Stimulated activated CD4-positive, alpha-beta T cell treated with anti-CD3 and anti-CD28 coated beads, Interleukin-12 subunit alpha, Interleukin-12 subunit beta, amount 100 ng/mL, for 48 hours (primary cell): ENCODE results near the gene SURF2.

Experiments
- DNase-seq, 3 donors: peaks; one replicate each; pipeline ENCODE4 v3.0.0-alpha.2; 2020; ENCODE audit warnings: low read depth in 2 of 3, low spot score in 1 of 3

SURF2 gene

GRCh38 chr9:133353548-133353947, 2.8 kb upstream of the SURF2 start:
- DNase-seq: no peak

- no peak for DNase-seq
Measured at GRCh38 chr9:133354766-133355165, 1.6 kb upstream of the SURF2 start.

- DNase-seq: no peak
Measured at GRCh38 chr9:133355881-133356357, 431 bp upstream of the SURF2 start.

DNA sequence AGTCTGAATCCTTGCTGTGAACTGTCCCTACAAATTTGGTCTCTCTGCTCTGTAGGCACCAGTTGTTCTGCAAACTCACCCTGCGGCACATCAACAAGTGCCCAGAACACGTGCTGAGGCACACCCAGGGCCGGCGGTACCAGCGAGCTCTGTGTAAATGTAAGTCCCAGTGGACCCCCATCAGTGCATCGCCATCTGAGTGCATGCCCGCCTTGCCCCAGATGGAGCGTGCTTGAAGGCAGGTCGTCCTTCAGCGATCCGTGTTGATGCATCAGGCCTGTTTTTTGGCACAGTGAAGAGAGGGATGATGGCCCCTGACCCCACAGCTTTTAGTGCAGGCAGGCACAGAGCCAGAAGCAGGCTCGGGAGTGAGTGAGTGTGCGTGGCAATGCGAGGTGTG, 1.3 kb downstream of the SURF2 start:
- no peak for DNase-seq

DNA sequence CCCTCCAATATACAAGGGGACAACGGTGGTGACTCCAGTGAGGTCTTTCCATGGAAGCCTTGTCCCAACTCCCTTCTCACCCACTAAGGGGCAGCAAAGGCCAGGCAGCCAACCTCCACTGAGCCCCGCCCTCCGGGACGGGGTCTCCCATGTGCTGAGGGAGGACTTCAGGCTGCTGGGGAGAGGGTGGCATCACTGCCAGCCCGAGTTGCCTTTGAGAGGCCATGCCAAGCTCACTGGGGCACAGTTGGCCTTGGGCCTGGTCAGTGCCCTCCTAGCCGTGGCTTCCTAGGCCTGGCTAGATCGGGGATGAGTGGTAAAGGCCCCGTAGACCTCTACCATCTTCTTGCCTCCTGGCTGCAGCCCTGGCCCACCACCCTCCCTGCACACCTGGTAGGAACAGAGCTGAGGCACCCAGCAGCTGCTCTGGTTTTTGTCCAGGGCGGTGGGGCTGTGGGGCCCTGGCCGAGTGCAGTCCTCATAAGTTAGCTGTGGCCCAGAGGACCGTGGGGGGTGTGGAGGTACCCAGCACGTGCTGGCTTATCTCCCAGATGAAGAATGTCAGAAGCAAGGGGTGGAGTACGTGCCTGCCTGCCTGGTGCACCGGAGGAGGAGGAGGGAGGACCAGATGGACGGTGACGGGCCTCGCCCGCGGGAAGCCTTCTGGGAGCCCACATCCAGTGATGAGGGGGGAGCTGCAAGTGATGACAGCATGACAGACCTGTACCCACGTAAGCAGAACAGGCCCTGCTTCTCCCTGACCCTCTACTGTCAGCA, 3.2 kb downstream of the SURF2 start:
- DNase-seq: no peak

DNA sequence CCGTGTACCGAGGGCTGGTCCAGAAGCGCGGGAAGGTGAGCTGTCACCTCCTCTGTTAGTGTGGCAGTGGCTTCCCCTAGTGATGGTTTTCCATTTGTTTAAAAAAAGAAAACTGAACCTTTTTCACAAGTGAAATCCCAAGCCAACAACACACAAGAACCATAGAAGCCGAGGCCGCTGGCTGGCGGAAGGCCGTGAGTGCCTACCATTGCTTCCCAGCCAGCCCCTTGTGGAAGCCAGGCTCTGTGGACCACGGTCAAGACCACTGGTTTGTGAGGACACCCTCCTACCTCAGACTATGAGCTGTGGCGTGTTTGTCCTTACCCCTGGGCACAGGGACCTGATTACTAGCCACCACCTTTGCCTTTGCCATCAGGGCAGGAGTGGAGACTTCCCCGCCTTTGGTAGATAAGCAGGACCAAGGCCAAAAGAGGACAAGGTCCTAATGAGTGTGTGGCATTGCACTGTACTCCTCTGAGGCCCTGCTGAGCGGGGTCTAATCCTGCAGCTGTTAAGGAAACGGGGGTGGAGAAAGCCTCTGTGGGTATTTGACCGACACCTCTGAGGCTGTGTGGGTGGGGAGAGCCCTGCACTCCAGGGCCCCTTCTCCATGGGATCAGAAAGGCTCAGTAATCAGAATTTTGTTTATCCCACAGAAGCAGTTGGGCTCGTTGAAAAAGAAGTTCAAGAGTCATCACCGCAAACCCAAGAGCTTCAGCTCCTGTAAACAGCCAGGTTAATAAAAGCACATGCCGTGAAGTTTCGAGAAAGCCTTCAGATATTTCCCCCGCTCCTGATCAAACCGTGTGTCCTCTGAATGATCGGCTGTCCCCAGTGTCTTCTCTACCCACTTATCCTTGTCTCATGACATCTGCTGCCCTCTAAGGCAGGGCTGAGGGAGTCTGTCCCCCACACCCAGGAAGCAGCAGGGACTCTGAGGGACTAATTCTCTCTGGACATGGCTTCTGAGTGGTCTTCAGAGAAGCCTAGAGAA, 4.3 kb downstream of the SURF2 start:
- no peak for DNase-seq

GRCh38 chr9:133361507-133362092, 5.2 kb downstream of the SURF2 start:
- no peak for DNase-seq

DNA sequence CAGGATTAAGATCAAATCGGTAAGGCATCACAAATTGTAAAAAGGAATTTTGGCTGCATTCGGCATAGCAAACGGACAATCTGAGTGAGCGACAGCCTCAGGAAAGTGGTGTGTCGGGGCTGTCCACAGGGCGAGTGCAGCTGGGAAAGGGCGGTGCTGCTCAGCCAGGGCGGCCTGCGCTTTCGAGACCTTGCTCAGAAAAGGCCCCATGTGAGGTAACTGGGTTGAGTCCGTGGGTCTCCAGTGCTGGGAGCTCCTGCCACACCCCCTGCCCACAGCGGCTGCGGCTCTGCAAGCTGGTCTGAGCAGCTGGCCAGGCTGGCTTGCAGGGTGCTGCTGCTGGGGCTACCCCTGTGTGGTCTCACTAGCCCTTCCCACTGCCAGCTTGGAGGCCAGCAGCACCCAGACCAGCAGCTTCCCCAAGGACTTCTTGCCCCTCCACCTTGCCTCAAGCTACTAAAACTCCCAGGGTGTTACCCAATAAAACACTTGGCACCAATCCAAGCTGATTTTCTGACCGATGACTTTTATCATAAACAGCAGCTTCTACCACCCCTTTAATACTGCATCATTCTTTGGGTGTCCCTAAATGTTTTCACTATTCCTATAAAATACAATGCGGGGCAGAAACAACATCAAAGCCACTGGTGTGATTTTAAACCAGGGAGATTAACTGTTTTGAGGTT, 6.2 kb downstream of the SURF2 start:
- no peak for DNase-seq

GRCh38 chr9:133366435-133366834, 10.1 kb downstream of the SURF2 start:
- no peak for DNase-seq

- no peak for DNase-seq
Measured at GRCh38 chr9:133367221-133367620, 10.9 kb downstream of the SURF2 start.

DNA sequence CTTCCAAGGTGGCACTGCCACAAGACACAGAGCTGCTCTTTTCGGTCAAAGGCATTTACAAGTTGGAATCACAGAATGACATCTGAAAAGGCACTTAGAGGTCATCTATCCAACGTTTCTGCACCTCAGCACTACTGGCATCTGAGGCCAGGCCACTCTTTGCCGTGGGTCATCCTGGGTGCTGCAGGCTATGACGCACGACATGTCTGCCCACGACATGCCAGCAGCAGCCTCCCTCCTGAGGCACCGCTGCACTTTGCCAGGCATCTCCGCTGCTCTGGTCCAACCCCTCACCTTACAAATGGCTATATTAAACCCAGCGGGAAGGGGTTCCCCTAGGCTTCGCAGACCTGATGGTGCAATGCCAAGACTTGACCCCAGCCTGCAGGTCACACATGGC, 11.4 kb downstream of the SURF2 start:
- DNase-seq: no peak

GRCh38 chr9:133368249-133368881, 12.0 kb downstream of the SURF2 start:
- DNase-seq: no peak

- DNase-seq: no peak
Measured at GRCh38 chr9:133369422-133369821, 13.1 kb downstream of the SURF2 start.

- no peak for DNase-seq
Measured at GRCh38 chr9:133369933-133370332, 13.6 kb downstream of the SURF2 start.

- DNase-seq: no peak
Measured at GRCh38 chr9:133370685-133371084, 14.3 kb downstream of the SURF2 start.

GRCh38 chr9:133371261-133371711, 14.9 kb downstream of the SURF2 start:
- DNase-seq: peak; percentile 73 to 83 (median 75)

DNA sequence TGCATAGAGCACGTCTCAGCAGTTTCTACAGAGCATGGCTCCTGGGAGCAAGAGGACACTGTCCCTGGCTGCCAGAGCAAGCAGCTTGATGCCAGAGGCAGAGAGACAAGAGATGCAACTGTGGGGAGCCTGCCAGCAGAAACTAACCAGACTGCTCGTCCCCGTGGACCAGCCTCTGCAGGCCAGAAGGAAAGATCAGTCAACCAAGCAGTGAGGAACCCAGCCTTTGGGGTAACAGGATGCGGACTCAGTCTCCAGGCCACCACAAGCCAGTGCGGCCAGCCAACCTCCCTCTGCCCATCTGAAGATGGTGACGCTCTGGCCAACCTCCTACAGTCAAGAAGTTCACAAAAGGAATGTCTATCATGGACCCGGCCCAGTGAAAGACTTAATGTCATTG, 15.8 kb downstream of the SURF2 start:
- no peak for DNase-seq

GRCh38 chr9:133374612-133375115, 18.3 kb downstream of the SURF2 start:
- no peak for DNase-seq

DNA sequence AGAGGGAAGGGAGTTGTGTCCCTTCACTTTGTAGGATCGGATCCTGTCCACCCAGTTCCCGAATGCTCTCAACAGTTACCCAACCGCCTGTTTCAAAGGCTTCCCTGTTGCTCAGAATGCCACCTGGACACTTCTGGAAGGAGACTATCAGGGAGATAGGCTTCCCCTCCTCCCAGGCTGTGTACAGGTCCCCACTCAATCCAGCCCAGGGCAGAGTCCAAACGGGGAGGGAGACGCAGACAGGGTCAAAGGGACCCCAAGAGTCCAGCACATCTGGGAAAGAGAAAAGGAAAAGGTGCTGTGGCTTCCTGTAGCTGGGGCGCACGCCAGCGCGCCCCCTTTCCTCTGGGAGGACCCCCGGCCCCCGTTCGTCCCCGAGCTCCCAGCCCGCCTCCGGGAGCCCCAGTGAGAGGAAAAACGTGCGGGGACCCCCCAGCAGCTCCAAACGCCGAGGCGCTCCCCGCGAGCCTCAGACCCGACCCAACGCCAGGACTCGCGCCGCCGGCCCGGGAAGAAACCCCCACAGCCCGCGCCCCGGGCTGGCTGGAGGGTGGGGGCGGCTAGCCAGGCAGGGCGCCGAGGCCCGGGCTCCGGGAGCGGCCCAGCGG, 18.9 kb downstream of the SURF2 start:
- no peak for DNase-seq
